Measurements from ENCODE around the gene HRNR.

The HRNR gene

DNA sequence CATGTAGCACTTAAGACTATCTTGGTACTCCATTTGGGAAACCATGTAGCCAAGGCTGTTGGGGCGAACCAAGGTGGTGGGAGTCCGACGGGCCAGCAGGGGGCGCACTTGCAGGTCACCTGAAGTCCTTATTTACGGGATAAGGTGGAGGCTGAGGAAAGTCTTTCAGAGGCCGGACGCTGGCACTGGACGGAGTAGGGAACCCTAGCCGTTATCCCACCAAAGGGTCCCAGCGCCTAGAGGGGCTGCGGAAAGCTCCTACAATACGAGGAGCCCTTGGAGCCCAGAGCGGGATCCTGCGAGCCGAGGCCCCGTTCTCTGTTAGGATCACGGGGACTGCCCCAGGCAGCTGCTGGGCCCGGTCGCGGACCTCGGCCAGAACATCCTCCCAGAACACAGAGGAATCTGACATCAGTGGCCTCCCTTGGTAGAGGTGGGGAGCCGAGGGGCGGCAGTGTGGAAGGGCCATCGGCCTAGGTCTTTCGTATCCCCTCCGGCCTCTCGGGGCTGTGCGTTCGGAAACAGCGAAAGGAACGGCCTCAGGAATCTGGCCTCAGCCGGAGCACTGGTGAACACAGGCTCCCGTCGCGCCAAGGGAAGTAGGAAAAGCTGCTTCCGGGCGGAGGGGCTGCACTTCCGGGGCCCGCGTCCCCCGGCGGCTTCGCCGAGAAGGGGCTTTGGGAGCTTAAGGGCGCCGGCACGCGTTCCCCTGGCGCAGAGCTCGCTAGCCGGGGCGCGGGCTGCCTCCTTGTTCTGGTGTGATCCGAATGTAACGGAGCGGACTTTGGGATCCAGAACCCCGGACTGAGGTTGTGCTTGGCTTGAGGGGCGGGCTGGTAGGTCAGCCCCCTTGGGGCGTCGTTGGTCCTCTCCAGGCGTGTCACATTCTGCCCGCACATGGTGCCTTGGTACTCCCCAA lies 35.1 kb downstream of the HRNR start:
- peak; percentile 36 for DNase-seq (ENCODE audit: low spot score)

GRCh38 chr1:152186556-152187285 lies 37.3 kb downstream of the HRNR start:
- DNase-seq (ENCODE audit: low spot score), result no peak

DNA sequence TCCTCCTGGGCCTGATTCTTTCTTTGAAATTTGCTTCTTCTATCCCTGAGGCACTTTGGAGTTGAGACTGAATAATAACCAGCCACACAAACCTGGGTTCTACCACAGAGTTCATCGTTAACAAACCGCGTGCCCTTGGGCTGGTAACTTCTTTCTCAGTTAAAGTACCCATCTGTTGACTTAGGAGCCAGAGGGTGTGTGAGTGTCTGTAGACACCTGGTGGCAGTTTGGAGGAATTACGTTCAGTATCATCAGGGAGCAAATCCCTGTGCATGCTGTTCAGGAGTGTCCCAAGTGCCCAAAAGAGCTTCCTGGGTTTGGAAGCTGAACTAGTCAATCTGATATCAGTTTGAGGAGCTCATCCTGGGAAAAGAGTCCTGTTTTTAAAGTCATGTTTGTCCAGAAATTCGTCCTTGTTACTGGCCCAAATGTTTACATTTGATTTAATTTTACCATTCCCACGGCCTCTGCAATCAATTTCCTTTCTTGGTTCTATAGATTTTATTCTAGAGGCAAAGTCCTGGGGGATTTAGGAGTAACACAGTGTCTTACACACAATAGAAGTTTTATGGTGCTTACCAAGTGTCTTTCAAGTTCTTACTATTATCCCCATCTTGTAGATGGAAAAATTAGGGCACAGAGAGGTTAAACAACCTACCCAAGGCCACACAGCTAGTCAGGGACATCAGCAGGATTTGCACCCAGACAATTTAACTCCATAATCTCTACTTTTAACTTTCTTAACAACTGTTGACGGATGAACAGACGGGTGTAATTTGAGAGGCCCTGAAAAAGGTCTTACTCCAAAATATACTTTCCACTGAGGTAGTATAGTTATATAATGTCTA lies 38.2 kb downstream of the HRNR start:
- DNase-seq (ENCODE audit: low spot score), result peak; percentile 65

GRCh38 chr1:152182944-152183361 lies 41.0 kb downstream of the HRNR start:
- DNase-seq (ENCODE audit: low spot score), result no peak

- DNase-seq (ENCODE audit: low spot score), result no peak
Observed at GRCh38 chr1:152182431-152182830, 41.6 kb downstream of the HRNR start.

DNA sequence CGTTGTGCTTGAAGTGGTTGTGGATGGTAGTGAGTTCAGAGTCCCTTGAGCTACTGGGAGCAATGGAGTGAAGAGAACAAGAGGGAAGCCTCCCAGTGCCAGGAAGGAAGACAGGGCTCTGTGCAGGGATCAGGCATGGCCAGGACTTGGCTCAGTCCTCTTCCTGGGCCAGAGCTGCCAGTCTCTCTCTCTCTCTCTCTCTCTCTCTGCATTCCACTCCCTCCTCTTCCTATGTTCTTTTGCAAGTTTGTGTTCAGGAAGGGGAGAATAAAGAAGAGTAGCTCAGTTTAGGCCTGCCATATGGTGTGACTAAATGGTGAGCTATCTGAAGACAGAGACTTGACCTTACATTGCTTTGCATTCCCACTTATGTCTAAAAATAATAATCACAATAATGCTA lies 44.4 kb downstream of the HRNR start:
- DNase-seq (ENCODE audit: low spot score), result no peak

GRCh38 chr1:152170287-152170905 lies 53.6 kb downstream of the HRNR start:
- DNase-seq (ENCODE audit: low spot score), result no peak

DNA sequence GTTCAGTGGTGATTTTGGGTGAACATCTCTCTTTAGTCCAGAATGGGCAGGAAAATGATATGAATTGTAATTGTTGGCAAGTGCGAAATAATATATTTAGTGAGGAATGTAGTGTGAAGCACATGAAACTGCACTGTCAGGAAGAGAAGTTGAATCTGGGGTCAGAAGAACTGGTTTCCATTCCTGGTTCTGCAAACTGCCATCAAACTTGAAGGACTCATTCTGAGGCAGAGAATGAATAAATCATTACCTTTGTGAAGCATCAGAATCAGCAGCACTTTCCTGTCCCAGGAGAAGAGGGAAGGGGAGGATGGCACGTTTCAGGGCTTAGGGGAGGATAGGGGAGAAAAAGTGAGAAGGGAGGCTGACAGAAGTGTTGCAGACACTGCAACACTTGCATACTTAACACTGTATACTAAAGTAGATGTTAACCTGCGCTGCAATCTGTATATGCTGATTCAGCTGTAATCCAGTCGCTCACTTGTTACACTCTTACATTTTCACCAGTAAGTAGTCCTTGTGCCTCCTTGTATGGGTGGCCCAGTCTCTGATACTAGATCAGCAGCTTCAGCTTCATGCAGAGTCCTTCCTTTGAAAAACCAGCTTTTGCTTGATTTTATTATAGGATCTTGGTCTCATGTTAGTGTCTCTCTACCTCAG lies 54.5 kb downstream of the HRNR start:
- no peak for DNase-seq (ENCODE audit: low spot score)

DNA sequence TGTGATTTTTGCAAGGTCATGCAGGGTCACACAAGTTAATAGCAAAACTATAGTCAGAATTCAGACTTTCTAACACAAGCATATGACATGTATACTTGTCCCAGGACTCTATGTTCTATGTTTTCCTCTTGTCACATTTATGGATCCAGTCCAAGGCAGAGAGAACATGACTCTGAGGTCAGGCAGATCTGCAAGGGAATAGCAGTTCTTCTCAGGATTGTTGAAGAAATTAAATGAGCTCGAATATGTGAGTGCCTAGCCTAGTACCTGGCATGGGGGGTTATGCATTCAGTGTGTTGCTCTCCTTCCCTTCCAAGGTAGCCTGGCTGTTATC lies 55.5 kb downstream of the HRNR start:
- no peak for DNase-seq (ENCODE audit: low spot score)

GRCh38 chr1:152167835-152168534 lies 56.0 kb downstream of the HRNR start:
- no peak for DNase-seq (ENCODE audit: low spot score)

DNA sequence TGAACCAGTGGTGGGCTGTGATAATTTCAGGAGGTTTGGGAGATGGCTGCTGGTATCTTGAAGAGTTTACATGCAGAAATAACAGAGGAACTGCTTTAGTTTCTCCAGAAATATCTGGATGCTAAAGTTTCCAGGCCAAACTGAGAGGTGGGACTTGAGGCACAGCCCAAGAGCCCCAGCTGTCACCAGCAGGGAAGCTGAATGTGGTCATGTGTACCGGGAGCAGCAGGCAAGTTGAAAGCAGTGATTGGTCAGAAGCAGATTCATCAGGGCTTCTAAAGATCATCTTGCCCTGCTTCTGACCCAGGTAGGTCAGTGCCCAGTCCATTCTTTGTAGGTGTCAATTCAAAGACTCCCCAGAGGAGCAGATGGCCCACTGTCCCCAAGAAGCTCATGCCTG lies 57.0 kb downstream of the HRNR start:
- no peak for DNase-seq (ENCODE audit: low spot score)

GRCh38 chr1:152165286-152166077 lies 58.5 kb downstream of the HRNR start:
- no peak for DNase-seq (ENCODE audit: low spot score)

DNA sequence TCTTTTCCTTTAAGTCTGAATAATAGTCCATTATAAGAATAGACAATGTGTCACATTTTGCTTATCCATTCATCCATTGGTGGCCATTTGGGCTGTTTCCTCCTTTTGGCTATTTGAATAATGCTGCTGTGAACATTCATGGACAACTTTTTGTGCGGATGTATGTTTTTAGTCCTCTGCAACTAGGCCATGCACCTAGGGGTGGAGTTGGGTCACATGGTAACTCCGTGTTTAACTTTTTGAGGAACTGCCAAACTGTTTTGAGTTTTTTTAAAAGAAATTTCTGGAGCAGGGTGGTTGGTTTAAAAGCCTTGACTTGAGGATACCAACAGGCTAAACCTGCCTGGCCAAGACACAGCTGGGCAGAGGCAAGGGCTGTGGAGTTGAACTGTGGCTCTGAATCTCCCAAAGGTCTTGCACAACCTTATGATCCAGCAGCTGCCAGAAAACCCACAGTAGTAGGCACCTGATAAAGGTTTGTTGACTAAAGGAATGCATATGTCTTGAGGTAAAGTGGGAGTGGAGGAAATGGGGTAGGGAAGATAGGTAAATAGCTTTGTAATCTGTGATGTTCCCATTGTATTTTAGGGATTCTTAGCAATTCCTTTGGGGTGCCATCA lies 59.4 kb downstream of the HRNR start:
- DNase-seq (ENCODE audit: low spot score), result no peak

GRCh38 chr1:152162792-152163463 lies 61.1 kb downstream of the HRNR start:
- DNase-seq (ENCODE audit: low spot score), result no peak

Measured in D341Med (cell line).